ENCODE data around the gene DNAH9.

The DNAH9 gene

DNA sequence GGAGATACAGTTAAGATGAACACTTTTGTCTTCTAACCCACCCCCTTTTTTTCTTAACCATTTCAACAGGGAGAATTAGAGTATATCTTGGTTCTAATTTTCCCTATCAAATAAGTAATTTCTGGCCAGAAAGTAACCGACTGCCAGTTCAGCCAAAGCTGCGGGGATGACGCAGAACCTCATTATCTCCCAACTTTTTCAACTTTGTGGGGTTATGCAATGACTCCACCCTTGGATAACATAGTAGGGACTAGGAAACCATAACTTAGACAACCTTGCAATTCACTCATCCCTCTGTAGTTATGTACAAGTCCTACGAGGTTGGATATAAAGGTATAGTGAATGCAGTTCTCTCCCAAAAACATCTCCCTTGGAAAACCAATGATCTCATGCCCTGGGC, 215.0 kb downstream of the DNAH9 start:
- Histone ChIP-seq H3K9ac (ENCODE audit: insufficient read length, low read depth) (no peak overlapping the region), H3K4me3 (ENCODE audit: insufficient read length, low read depth) (no peak overlapping the region), H3K9me3 (ENCODE audit: insufficient read depth, low read length) (no peaks in the 10 kb centered on the region), H3K36me3 (ENCODE audit: insufficient read depth, insufficient read length, low read length) (no peaks in the 10 kb centered on the region), H3K4me1 (ENCODE audit: insufficient read depth, insufficient read length) (no peaks in the 10 kb centered on the region), H3K27me3 (ENCODE audit: insufficient read depth, insufficient read length) (no peaks in the 10 kb centered on the region)
- TF ChIP-seq YY1 (IDR thresholded peaks at IDR 0.05; ENCODE audit: insufficient read depth, insufficient read length) (no peak), ZNF274 (IDR thresholded peaks at IDR 0.05; ENCODE audit: low read depth, low read length) (no peak), SUZ12 (IDR thresholded peaks at IDR 0.05; ENCODE audit: extremely low read depth, insufficient read depth, insufficient read length) (no peak)
- no peak for DNase-seq (ENCODE audit: low read depth, low spot score)

DNA sequence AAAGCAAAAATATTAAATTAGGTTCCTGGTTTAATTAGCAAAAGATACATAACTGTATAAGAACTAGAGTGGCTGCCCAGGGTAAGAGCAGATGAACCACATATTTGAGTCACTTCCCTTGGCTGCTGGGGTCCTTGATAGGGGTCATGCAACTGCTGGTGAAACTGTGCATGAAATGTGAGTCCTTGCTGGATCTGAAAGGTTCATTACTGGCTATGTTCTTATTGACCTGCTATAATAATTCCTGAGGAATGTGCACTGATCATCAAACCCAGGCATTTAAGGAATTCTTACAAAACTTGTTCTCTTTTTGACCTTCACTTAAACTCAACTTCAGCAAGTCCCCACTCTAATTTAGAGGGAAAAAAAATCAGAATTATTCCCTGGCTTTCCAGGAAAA, 215.6 kb downstream of the DNAH9 start:
- TF ChIP-seq SUZ12 (IDR thresholded peaks at IDR 0.05; ENCODE audit: extremely low read depth, insufficient read depth, insufficient read length) (no peak), YY1 (IDR thresholded peaks at IDR 0.05; ENCODE audit: insufficient read depth, insufficient read length) (no peak), ZNF274 (IDR thresholded peaks at IDR 0.05; ENCODE audit: low read depth, low read length) (no peak)
- H3K27me3 ChIP-seq (ENCODE audit: insufficient read depth, insufficient read length) = no peaks in the 10 kb centered on the region
- H3K36me3 ChIP-seq (ENCODE audit: insufficient read depth, insufficient read length, low read length) = no peaks in the 10 kb centered on the region
- no peaks in the 10 kb centered on the region for H3K4me1 ChIP-seq (ENCODE audit: insufficient read depth, insufficient read length)
- H3K9ac ChIP-seq (ENCODE audit: insufficient read length, low read depth) = no peak overlapping the region
- DNase-seq (ENCODE audit: low read depth, low spot score) = no peak
- H3K9me3 ChIP-seq (ENCODE audit: insufficient read depth, low read length) = no peaks in the 10 kb centered on the region
- H3K4me3 ChIP-seq (ENCODE audit: insufficient read length, low read depth) = no peak overlapping the region

DNA sequence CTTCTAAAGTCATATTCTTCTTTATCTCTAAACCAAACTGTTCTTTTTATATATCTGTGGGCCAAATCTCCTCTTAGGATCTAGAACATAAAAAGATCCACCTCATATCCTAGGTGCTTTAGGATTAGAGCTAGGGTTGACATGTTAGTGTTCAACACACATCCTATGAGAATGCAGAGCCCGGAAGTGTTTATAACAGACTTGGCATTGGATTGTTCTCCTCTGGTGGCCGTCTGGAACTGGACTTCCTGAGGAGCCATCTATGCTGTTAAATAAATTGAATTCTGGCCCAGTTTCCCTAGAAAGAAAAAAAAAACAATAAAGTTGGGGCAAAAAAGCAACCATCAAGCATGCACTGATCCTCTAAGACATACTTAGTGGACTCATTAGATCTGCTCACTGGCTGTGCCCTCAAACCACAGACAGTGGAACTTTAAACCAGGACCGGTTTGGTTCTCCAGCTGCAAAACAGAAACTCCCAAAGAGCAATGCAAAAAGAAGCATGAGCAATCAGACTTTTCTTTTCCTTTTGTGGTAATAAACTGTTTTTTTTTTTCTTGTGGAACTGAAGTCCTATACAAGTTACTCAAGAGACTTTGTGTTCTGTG, 216.5 kb downstream of the DNAH9 start:
- TF ChIP-seq SUZ12 (IDR thresholded peaks at IDR 0.05; ENCODE audit: extremely low read depth, insufficient read depth, insufficient read length) (no peak), YY1 (IDR thresholded peaks at IDR 0.05; ENCODE audit: insufficient read depth, insufficient read length) (no peak), ZNF274 (IDR thresholded peaks at IDR 0.05; ENCODE audit: low read depth, low read length) (no peak)
- DNase-seq (ENCODE audit: low read depth, low spot score) = no peak

DNA sequence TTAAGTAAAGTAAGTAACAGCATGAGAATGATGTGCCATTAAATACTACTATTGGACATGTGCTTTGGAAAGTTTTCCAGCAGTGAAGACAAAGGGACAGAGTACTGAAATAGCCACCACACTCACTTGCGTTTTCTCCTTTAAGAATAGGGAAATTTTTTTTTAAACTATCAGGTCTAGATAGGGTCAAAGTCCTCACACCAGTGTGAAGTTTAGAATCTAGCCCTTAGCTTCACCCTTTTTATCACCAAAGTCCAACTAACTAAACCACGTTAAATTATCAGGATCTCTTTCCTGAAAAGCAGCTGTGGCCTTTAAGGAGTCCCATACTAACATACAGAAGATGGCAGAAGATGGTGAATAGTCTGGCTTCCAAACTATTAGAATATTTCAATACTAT, 218.1 kb downstream of the DNAH9 start:
- Histone ChIP-seq H3K4me3 (ENCODE audit: insufficient read length, low read depth) (no peak overlapping the region), H3K4me1 (ENCODE audit: insufficient read depth, insufficient read length) (no peaks in the 10 kb centered on the region), H3K36me3 (ENCODE audit: insufficient read depth, insufficient read length, low read length) (no peaks in the 10 kb centered on the region), H3K9ac (ENCODE audit: insufficient read length, low read depth) (no peak overlapping the region), H3K27me3 (ENCODE audit: insufficient read depth, insufficient read length) (no peaks in the 10 kb centered on the region), H3K9me3 (ENCODE audit: insufficient read depth, low read length) (no peaks in the 10 kb centered on the region)
- DNase-seq (ENCODE audit: low read depth, low spot score) = no peak
- TF ChIP-seq SUZ12 (IDR thresholded peaks at IDR 0.05; ENCODE audit: extremely low read depth, insufficient read depth, insufficient read length) = no peak
- no peak for TF ChIP-seq YY1 (IDR thresholded peaks at IDR 0.05; ENCODE audit: insufficient read depth, insufficient read length)
- TF ChIP-seq ZNF274 (IDR thresholded peaks at IDR 0.05; ENCODE audit: low read depth, low read length) = no peak

More for the DNA sequence above, 216.5 kb downstream of the DNAH9 start:
- H3K4me1 ChIP-seq (ENCODE audit: insufficient read depth, insufficient read length) = no peaks in the 10 kb centered on the region
- H3K4me3 ChIP-seq (ENCODE audit: insufficient read length, low read depth) = no peak overlapping the region
- no peaks in the 10 kb centered on the region for H3K9me3 ChIP-seq (ENCODE audit: insufficient read depth, low read length)
- no peaks in the 10 kb centered on the region for H3K36me3 ChIP-seq (ENCODE audit: insufficient read depth, insufficient read length, low read length)
- H3K27me3 ChIP-seq (ENCODE audit: insufficient read depth, insufficient read length) = no peaks in the 10 kb centered on the region
- H3K9ac ChIP-seq (ENCODE audit: insufficient read length, low read depth) = no peak overlapping the region

DNA sequence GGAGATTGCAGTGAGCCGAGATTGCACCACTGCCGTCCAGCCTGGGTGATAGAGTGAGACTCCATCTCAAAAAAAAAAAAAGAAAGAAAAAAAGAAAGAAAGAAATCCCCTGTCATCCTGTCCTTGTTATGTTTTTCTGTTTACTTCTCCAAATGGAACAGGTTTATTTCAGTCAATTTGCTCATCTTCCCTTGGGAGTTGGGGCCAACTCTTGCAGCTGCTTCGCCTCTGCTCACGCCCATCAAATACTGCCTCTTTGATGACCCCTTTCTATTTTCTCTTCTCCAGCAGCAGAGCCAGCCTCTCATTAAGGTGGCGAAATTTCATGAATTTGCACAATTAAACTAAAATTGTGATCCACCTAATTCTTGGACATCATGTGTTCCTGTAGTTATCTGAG, 225.6 kb downstream of the DNAH9 start:
- H3K4me1 ChIP-seq (ENCODE audit: insufficient read depth, insufficient read length) = no peaks in the 10 kb centered on the region
- no peak overlapping the region for H3K9ac ChIP-seq (ENCODE audit: insufficient read length, low read depth)
- no peaks in the 10 kb centered on the region for H3K27me3 ChIP-seq (ENCODE audit: insufficient read depth, insufficient read length)
- H3K9me3 ChIP-seq (ENCODE audit: insufficient read depth, low read length) = no peaks in the 10 kb centered on the region
- H3K4me3 ChIP-seq (ENCODE audit: insufficient read length, low read depth) = no peak overlapping the region
- no peaks in the 10 kb centered on the region for H3K36me3 ChIP-seq (ENCODE audit: insufficient read depth, insufficient read length, low read length)
- DNase-seq (ENCODE audit: low read depth, low spot score) = no peak
- TF ChIP-seq SUZ12 (IDR thresholded peaks at IDR 0.05; ENCODE audit: extremely low read depth, insufficient read depth, insufficient read length) (no peak), ZNF274 (IDR thresholded peaks at IDR 0.05; ENCODE audit: low read depth, low read length) (no peak), YY1 (IDR thresholded peaks at IDR 0.05; ENCODE audit: insufficient read depth, insufficient read length) (no peak)

DNA sequence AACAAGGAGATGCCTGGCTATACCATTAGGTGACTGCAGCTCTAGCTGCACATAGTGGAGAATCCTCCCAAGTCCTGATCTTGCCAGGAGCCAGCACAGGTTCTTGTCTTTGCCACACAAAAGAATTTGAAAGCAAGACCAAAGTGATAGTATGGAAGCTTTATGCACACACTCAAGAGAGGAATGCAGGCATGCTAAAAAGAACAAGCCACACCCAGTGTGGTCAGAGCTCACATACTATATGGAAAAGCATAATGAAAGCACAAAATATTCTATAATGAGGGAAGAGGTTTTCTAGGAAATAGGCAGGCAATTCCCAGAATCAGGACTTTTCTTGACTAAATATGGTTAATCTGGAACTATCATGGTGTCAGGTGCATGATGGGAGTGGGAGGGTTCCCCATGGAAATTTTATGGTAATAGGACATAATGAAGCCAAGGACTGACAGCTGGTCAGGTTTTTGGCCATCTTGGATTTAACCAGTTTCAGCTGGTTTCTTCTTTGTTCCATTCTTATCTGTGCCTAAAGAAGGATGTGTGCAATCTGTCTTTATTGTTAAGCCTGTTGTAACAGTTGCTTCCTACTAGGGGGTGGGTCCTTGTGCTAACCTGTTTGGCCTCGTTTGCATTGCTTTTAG, 227.4 kb downstream of the DNAH9 start:
- Histone ChIP-seq H3K4me1 (ENCODE audit: insufficient read depth, insufficient read length) (no peaks in the 10 kb centered on the region), H3K36me3 (ENCODE audit: insufficient read depth, insufficient read length, low read length) (no peaks in the 10 kb centered on the region), H3K27me3 (ENCODE audit: insufficient read depth, insufficient read length) (no peaks in the 10 kb centered on the region), H3K9ac (ENCODE audit: insufficient read length, low read depth) (no peak overlapping the region), H3K4me3 (ENCODE audit: insufficient read length, low read depth) (no peak overlapping the region), H3K9me3 (ENCODE audit: insufficient read depth, low read length) (no peaks in the 10 kb centered on the region)
- DNase-seq (ENCODE audit: low read depth, low spot score) = no peak
- TF ChIP-seq YY1 (IDR thresholded peaks at IDR 0.05; ENCODE audit: insufficient read depth, insufficient read length) = no peak
- TF ChIP-seq ZNF274 (IDR thresholded peaks at IDR 0.05; ENCODE audit: low read depth, low read length) = no peak
- TF ChIP-seq SUZ12 (IDR thresholded peaks at IDR 0.05; ENCODE audit: extremely low read depth, insufficient read depth, insufficient read length) = no peak

DNA sequence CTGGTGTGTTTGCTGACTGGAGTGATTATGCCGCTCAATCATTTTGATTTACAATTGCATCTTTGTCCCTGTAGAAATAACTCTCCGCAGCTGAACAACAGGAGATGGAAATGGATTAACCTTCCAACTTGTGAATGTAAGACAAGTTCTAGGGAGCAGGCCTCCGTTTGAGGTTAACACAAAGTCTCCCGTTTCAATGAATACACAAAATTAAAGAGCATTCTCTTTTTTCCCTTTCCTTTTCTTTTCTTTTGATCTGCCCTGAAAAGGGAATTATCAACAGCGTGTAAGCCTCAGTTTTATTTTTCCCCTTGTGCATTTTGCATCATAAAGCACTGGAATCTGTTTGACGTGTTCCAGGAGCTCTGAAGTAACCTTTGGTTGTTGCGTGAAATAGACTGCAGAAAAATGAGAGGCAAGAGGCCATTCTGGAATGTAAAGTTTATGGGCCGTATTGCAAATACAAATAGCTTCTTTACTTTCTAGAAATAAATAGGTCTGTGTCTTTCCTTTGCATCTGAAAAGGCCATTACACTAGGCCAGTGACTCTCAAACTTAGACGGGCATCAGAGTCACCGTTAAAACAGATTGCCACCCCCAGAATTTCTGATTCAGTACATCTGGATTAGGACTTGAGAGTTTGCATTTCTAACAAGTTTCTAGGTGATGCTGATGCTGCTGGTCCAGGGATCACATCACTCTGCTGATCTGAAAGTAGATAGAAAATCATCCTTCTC, 234.3 kb downstream of the DNAH9 start:
- no peak for DNase-seq (ENCODE audit: low read depth, low spot score)
- no peak overlapping the region for H3K9ac ChIP-seq (ENCODE audit: insufficient read length, low read depth)

More for the DNA sequence above, 234.3 kb downstream of the DNAH9 start:
- no peak for TF ChIP-seq ZNF274 (IDR thresholded peaks at IDR 0.05; ENCODE audit: low read depth, low read length)
- TF ChIP-seq YY1 (IDR thresholded peaks at IDR 0.05; ENCODE audit: insufficient read depth, insufficient read length) = no peak
- TF ChIP-seq SUZ12 (IDR thresholded peaks at IDR 0.05; ENCODE audit: extremely low read depth, insufficient read depth, insufficient read length) = no peak
- Histone ChIP-seq H3K36me3 (ENCODE audit: insufficient read depth, insufficient read length, low read length) (no peaks in the 10 kb centered on the region), H3K9me3 (ENCODE audit: insufficient read depth, low read length) (no peaks in the 10 kb centered on the region), H3K27me3 (ENCODE audit: insufficient read depth, insufficient read length) (no peaks in the 10 kb centered on the region), H3K4me1 (ENCODE audit: insufficient read depth, insufficient read length) (no peaks in the 10 kb centered on the region), H3K4me3 (ENCODE audit: insufficient read length, low read depth) (no peak overlapping the region)
